ENCODE data around the gene KAZN. TPM values are rescaled to one million over a fixed set of nuclear protein-coding genes. Genes with fewer than 3 reads are reported as not detected.

KAZN gene
- total RNA-seq, 1 donor from 2014 or later, result 5.7 TPM

GRCh38 chr1:15049067-15049466 lies 450.6 kb downstream of the KAZN start:
- DNase-seq (ENCODE audit: low read depth), result no peak
- H3K4me3 ChIP-seq (ENCODE audit: low read depth, low read length), result no peak overlapping the region
- TF ChIP-seq CTCF (conservative IDR thresholded peaks at IDR 0.05; ENCODE audit: low read depth, low read length), result no peak

GRCh38 chr1:15051882-15052528 lies 453.5 kb downstream of the KAZN start:
- no peak overlapping the region for H3K4me3 ChIP-seq (ENCODE audit: low read depth, low read length)
- TF ChIP-seq CTCF (conservative IDR thresholded peaks at IDR 0.05; ENCODE audit: low read depth, low read length), result no peak
- DNase-seq (ENCODE audit: low read depth), result no peak

- no peak overlapping the region for H3K4me3 ChIP-seq (ENCODE audit: low read depth, low read length)
- TF ChIP-seq CTCF (conservative IDR thresholded peaks at IDR 0.05; ENCODE audit: low read depth, low read length), result no peak
Measured at GRCh38 chr1:15053153-15053552, 454.7 kb downstream of the KAZN start.

GRCh38 chr1:15055736-15056415 lies 457.4 kb downstream of the KAZN start:
- no peak for TF ChIP-seq CTCF (conservative IDR thresholded peaks at IDR 0.05; ENCODE audit: low read depth, low read length)
- no peak overlapping the region for H3K4me3 ChIP-seq (ENCODE audit: low read depth, low read length)
- no peak for DNase-seq (ENCODE audit: low read depth)

More at GRCh38 chr1:15053153-15053552, 454.7 kb downstream of the KAZN start:
- no peak for DNase-seq (ENCODE audit: low read depth)

GRCh38 chr1:15056515-15057285 lies 458.2 kb downstream of the KAZN start:
- DNase-seq (ENCODE audit: low read depth), result peak; percentile 31
- TF ChIP-seq CTCF (conservative IDR thresholded peaks at IDR 0.05; ENCODE audit: low read depth, low read length), result no peak
- H3K4me3 ChIP-seq (ENCODE audit: low read depth, low read length), result no peak overlapping the region

- no peak overlapping the region for H3K4me3 ChIP-seq (ENCODE audit: low read depth, low read length)
- no peak for DNase-seq (ENCODE audit: low read depth)
- no peak for TF ChIP-seq CTCF (conservative IDR thresholded peaks at IDR 0.05; ENCODE audit: low read depth, low read length)
Measured at GRCh38 chr1:15057834-15058233, 459.3 kb downstream of the KAZN start.

Measured in epithelial cell of proximal tubule (primary cell).